Neural progenitor cell (in vitro differentiated cells): ENCODE measurements around the gene MT1B. TPM values are rescaled to one million over a fixed set of nuclear protein-coding genes. Genes with fewer than 3 reads are reported as not detected.

ENCODE experiments used
- DNase-seq: peaks from one replicate; pipeline ENCODE4 v3.0.0-alpha.2; 2016; ENCODE audit warnings: low spot score
- H2AFZ ChIP-seq: fragments of 200-600 bp; sonication (generic); replicated peaks from 2 replicates; pipeline ENCODE4 v1.6.1; 2016; ENCODE audit warnings: antibody characterized with exemption
- H3F3A ChIP-seq: fragments of 200-600 bp; sonication (generic); 2 replicates; pipeline ENCODE4 v1.6.1; 2016; ENCODE audit warnings: antibody characterized with exemption, low read depth
- H3K27ac ChIP-seq: fragments of 200-600 bp; sonication (generic); 2 replicates; pipeline ENCODE4 v1.5.1; 2016; ENCODE audit warnings: mild to moderate bottlenecking
- H3K27me3 ChIP-seq: fragments of 200-600 bp; sonication (generic); 2 replicates; pipeline ENCODE4 v1.6.1; 2016; ENCODE audit warnings: mild to moderate bottlenecking, moderate library complexity
- H3K36me3 ChIP-seq: fragments of 200-600 bp; sonication (generic); 2 replicates; pipeline ENCODE4 v1.5.1; 2016
- H3K4me1 ChIP-seq: fragments of 200-600 bp; sonication (generic); 2 replicates; pipeline ENCODE4 v1.6.1; 2016; ENCODE audit warnings: mixed run types
- H3K4me2 ChIP-seq: fragments of 200-600 bp; sonication (generic); 2 replicates; pipeline ENCODE4 v1.6.1; 2016
- H3K4me3 ChIP-seq: fragments of 200-600 bp; sonication (generic); 2 replicates; pipeline ENCODE4 v1.5.1; 2016
- H3K79me2 ChIP-seq: fragments of 200-600 bp; sonication (generic); 2 replicates; pipeline ENCODE4 v1.6.1; 2016; ENCODE audit warnings: low read depth
- H3K9ac ChIP-seq: fragments of 200-600 bp; sonication (generic); 2 replicates; pipeline ENCODE4 v1.6.1; 2016
- H3K9me3 ChIP-seq: fragments of 200-600 bp; sonication (generic); 2 replicates; pipeline ENCODE4 v1.5.1; 2016; ENCODE audit warnings: low read depth
- H4K20me1 ChIP-seq: fragments of 200-600 bp; sonication (generic); 2 replicates; pipeline ENCODE4 v1.6.1; 2016; ENCODE audit warnings: low read depth
- H3K27ac Mint-ChIP-seq: 3 replicates; pipeline ENCODE4 v1.8.0; 2021; ENCODE audit warnings: mixed read lengths
- H3K27me3 Mint-ChIP-seq: 2 replicates; pipeline ENCODE4 v1.8.0; 2022; ENCODE audit warnings: low read depth, mild to moderate bottlenecking, inconsistent platforms, moderate library complexity, mixed read lengths; ENCODE audit not compliant: insufficient read depth
- H3K36me3 Mint-ChIP-seq: 3 replicates; pipeline ENCODE4 v1.8.0; 2021; ENCODE audit warnings: mixed read lengths
- H3K4me1 Mint-ChIP-seq: 3 replicates; pipeline ENCODE4 v1.8.0; 2021; ENCODE audit warnings: mixed read lengths
- H3K4me3 Mint-ChIP-seq: 3 replicates; pipeline ENCODE4 v1.8.0; 2021; ENCODE audit warnings: mild to moderate bottlenecking, moderate library complexity, mixed read lengths
- H3K9me3 Mint-ChIP-seq: 3 replicates; pipeline ENCODE4 v1.8.0; 2020; ENCODE audit warnings: mixed read lengths
- EZH2 ChIP-seq: fragments of 200-600 bp; sonication (generic); IDR thresholded peaks from 2 replicates; pipeline ENCODE4 v1.6.1; 2017; ENCODE audit warnings: antibody characterized with exemption, mild to moderate bottlenecking, moderate library complexity
- EZH2phosphoT487 ChIP-seq: fragments of 200-600 bp; sonication (generic); IDR thresholded peaks from 2 replicates; pipeline ENCODE4 v1.6.1; 2017; ENCODE audit warnings: antibody characterized with exemption
- total RNA-seq: library from RNA; depleted of rRNA; stranded (reverse); fragments of >200 nt; gene quantifications from 2 replicates; pipeline ENCODE4 v1.2.3, GENCODE V29; 2015; ENCODE audit warnings: low replicate concordance
- TF ChIP-seq, protein P1 (sequence below): fragments of 200-600 bp; sonication (generic); IDR thresholded peaks from 2 replicates; pipeline ENCODE4 v1.5.1; 2017; ENCODE audit warnings: antibody characterized with exemption, mild to moderate bottlenecking

Gene MT1B
- total RNA-seq, 1 donor from 2014 or later = not detected

DNA sequence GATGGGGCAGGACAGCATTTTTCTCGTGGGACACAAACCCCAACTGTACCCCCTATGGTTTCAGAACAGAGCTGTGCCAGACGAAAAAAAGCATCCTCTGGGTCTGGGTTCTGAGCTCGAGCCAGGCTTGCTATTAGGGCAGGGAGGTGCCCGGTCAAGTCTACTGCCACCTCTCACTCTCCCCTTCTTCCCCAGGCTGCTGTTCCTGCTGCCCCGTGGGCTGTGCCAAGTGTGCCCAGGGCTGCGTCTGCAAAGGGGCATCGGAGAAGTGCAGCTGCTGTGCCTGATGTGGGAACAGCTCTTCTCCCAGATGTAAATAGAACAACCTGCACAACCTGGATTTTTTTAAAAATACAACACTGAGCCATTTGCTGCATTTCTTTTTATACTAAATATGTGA is 25.0 kb upstream of the MT1B start:
- H4K20me1 ChIP-seq = peaks cover 40% of the 10 kb centered on the region
- H3K27ac Mint-ChIP-seq = no peak overlapping the region
- H3K4me3 Mint-ChIP-seq = no peak overlapping the region
- no peak overlapping the region for H3K4me2 ChIP-seq
- no peak overlapping the region for H2AFZ ChIP-seq
- H3K4me3 ChIP-seq = no peak overlapping the region
- H3K9ac ChIP-seq = no peak overlapping the region
- H3K27ac ChIP-seq = no peak overlapping the region
- H3K4me1 ChIP-seq = no peaks in the 10 kb centered on the region
- TF ChIP-seq, protein P1, sequence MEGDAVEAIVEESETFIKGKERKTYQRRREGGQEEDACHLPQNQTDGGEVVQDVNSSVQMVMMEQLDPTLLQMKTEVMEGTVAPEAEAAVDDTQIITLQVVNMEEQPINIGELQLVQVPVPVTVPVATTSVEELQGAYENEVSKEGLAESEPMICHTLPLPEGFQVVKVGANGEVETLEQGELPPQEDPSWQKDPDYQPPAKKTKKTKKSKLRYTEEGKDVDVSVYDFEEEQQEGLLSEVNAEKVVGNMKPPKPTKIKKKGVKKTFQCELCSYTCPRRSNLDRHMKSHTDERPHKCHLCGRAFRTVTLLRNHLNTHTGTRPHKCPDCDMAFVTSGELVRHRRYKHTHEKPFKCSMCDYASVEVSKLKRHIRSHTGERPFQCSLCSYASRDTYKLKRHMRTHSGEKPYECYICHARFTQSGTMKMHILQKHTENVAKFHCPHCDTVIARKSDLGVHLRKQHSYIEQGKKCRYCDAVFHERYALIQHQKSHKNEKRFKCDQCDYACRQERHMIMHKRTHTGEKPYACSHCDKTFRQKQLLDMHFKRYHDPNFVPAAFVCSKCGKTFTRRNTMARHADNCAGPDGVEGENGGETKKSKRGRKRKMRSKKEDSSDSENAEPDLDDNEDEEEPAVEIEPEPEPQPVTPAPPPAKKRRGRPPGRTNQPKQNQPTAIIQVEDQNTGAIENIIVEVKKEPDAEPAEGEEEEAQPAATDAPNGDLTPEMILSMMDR = no peak
- no peak for TF ChIP-seq EZH2
- H3K9me3 ChIP-seq = no peaks in the 10 kb centered on the region
- H3K27me3 Mint-ChIP-seq = peaks cover 68% of the 10 kb centered on the region
- H3K9me3 Mint-ChIP-seq = no peaks in the 10 kb centered on the region
- H3F3A ChIP-seq = peaks cover 6% of the 10 kb centered on the region
- peaks cover 100% of the 10 kb centered on the region for H3K27me3 ChIP-seq
- no peaks in the 10 kb centered on the region for H3K79me2 ChIP-seq
- H3K4me1 Mint-ChIP-seq = peaks cover 14% of the 10 kb centered on the region
- H3K36me3 Mint-ChIP-seq = no peaks in the 10 kb centered on the region
- no peak for DNase-seq
- H3K36me3 ChIP-seq = no peaks in the 10 kb centered on the region

DNA sequence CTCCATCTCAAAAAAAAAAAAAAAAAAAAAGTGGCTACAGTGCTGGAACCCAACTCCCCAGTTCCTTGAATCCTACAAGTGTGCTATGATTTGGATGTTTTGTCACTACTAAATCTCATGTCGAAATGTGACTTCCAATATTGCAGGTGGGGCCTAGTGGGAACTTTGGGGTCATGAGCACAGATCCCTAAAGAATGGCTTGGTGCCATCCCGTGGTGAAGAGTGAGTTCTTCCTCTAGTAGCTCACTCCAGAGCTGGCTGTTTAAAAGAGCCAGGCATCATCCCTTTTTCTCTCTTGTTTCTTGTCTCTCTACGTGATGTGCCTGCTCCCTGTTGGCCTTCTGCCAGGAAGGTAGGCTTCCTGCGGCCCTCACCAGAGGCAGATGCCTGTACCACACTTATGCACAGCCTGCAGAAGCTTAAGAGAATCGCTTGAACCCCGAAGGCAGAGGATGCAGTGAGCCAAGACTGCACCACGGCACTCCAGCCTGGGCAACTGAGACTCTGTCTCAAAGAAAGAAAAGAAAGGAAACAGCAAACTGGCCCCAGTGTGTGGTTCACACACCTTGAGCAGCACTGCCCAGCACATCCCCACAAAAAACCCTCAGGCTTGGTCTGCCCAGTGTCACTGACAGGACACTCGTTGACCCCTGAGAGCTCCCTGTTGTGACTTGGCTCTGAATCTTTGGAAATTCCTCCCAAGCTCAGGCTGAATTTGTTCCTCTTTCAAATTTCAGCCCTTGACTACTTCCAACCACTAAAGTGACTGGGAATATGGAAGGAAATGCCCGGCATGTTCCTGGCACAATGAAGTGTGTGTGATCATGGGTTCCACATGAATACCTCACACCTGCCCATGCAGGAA is 23.0 kb upstream of the MT1B start:
- H3K36me3 Mint-ChIP-seq = no peaks in the 10 kb centered on the region
- no peak overlapping the region for H3K9ac ChIP-seq
- H3F3A ChIP-seq = peaks cover 6% of the 10 kb centered on the region
- H3K4me1 ChIP-seq = peaks cover 9% of the 10 kb centered on the region
- H3K9me3 ChIP-seq = no peaks in the 10 kb centered on the region
- H3K27ac ChIP-seq = no peak overlapping the region
- H3K79me2 ChIP-seq = no peaks in the 10 kb centered on the region
- H3K27me3 Mint-ChIP-seq = peaks cover 80% of the 10 kb centered on the region
- H3K36me3 ChIP-seq = no peaks in the 10 kb centered on the region
- no peak overlapping the region for H3K4me3 ChIP-seq
- H4K20me1 ChIP-seq = peaks cover 52% of the 10 kb centered on the region
- no peak overlapping the region for H3K4me2 ChIP-seq
- H3K9me3 Mint-ChIP-seq = no peaks in the 10 kb centered on the region
- peaks cover 19% of the 10 kb centered on the region for H3K4me1 Mint-ChIP-seq
- DNase-seq = no peak
- peaks cover 100% of the 10 kb centered on the region for H3K27me3 ChIP-seq
- TF ChIP-seq EZH2phosphoT487 (no peak), EZH2 (no peak)
- TF ChIP-seq, protein P1 = no peak
- no peak overlapping the region for H2AFZ ChIP-seq
- H3K4me3 Mint-ChIP-seq = no peak overlapping the region
- H3K27ac Mint-ChIP-seq = no peak overlapping the region

DNA sequence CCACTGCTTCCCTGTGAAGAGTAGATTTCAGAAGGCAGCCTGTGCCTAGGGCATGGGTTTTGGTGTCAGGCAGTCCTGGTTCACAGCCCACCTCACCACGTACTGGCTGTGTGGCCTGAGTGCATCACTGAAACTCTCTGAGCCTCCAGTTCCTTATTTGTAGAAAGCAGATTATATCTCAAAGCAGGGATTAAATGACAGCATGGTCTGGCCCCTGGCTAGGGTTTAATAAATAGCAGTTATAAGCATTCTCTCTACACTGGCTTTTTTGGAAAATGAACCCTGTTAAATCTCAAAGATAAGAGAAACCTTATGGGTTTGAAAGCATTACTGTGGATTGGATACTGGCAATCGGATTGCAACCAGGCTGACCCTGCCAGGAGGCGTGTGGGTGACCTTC is 22.2 kb upstream of the MT1B start:
- Histone ChIP-seq H4K20me1 (peaks cover 61% of the 10 kb centered on the region), H3K9me3 (no peaks in the 10 kb centered on the region), H3K4me2 (no peak overlapping the region), H3K27me3 (peaks cover 100% of the 10 kb centered on the region), H3K36me3 (no peaks in the 10 kb centered on the region), H3K4me3 (no peak overlapping the region), H3K79me2 (no peaks in the 10 kb centered on the region), H3K4me1 (peaks cover 9% of the 10 kb centered on the region), H3K9ac (no peak overlapping the region), H3F3A (peaks cover 6% of the 10 kb centered on the region), H2AFZ (no peak overlapping the region), H3K27ac (no peak overlapping the region)
- TF ChIP-seq EZH2 (no peak), EZH2phosphoT487 (no peak)
- TF ChIP-seq, protein P1 = no peak
- Mint-ChIP-seq H3K4me3 (no peak overlapping the region), H3K27me3 (peaks cover 85% of the 10 kb centered on the region), H3K27ac (no peak overlapping the region), H3K4me1 (peaks cover 19% of the 10 kb centered on the region), H3K9me3 (no peaks in the 10 kb centered on the region), H3K36me3 (no peaks in the 10 kb centered on the region)
- DNase-seq = no peak
